Measurements from ENCODE around the gene BNC2. TPM values are rescaled to one million over a fixed set of nuclear protein-coding genes. Genes with fewer than 3 reads are reported as not detected.

BNC2 gene
- total RNA-seq, 1 experiment from 2014 or later = 43.6 TPM

GRCh38 chr9:16624744-16625117 lies 245.7 kb downstream of the BNC2 start:
- H4K5ac ChIP-seq (ENCODE audit: insufficient read length, low read depth, low read length) = no peak overlapping the region
- H3K18ac ChIP-seq (ENCODE audit: insufficient read length, low read depth, low read length) = no peak overlapping the region

More at GRCh38 chr9:16624744-16625117, 245.7 kb downstream of the BNC2 start:
- H2AK5ac ChIP-seq (ENCODE audit: insufficient read length, low read length) = no peak overlapping the region
- H4K91ac ChIP-seq (ENCODE audit: insufficient read length, low read depth, low read length) = no peak overlapping the region
- no peak for DNase-seq
- WGBS (ENCODE audit: extremely low coverage, insufficient read length, low lambda C conversion rate) = no CpG with 5 or more reads among the region's 3 CpGs
- no peaks in the 10 kb centered on the region for H3K23me2 ChIP-seq (ENCODE audit: insufficient read length, low read depth, low read length, poor library complexity, severe bottlenecking)
- no peak overlapping the region for H3K9ac ChIP-seq (ENCODE audit: extremely low read depth, insufficient read length, low read length)
- H3K9me3 ChIP-seq (ENCODE audit: control insufficient read depth, low read depth, low read length) = no peaks in the 10 kb centered on the region
- H3K14ac ChIP-seq (ENCODE audit: insufficient read depth, low read length) = no peak overlapping the region
- H2BK15ac ChIP-seq (ENCODE audit: low read depth, low read length) = no peak overlapping the region
- Mint-ChIP-seq H3K27ac (peak overlapping the region in 1 of 3 experiments; percentile 25; a peak in 1 of 7 replicates), H3K9me3 (no peaks in the 10 kb centered on the region), H3K4me1 (peaks cover 75 to 80% of the 10 kb centered on the region in 2 experiments), H3K4me3 (no peak overlapping the region), H3K27me3 (ENCODE audit: low read depth) (no peaks in the 10 kb centered on the region), H3K36me3 (ENCODE audit: insufficient read depth in 1 of 3, low read depth in 3 of 3) (no peaks in the 10 kb centered on the region)
- TF ChIP-seq CTCF (conservative IDR thresholded peaks at IDR 0.05) = no peak
- no peak overlapping the region for H4K8ac ChIP-seq (replicated peaks; ENCODE audit: insufficient read length, low read depth, low read length)
- H2BK120ac ChIP-seq (ENCODE audit: low read depth, low read length, poor library complexity, severe bottlenecking) = no peak overlapping the region
- no peak overlapping the region for H2BK20ac ChIP-seq (ENCODE audit: low read depth, low read length, poor library complexity, severe bottlenecking)
- no peak overlapping the region for H3K56ac ChIP-seq (ENCODE audit: insufficient read length, low read depth, low read length)
- no peaks in the 10 kb centered on the region for H3K79me2 ChIP-seq (ENCODE audit: insufficient read depth, low read length)
- no peaks in the 10 kb centered on the region for H3K79me1 ChIP-seq (ENCODE audit: insufficient read depth, low read depth, low read length, poor library complexity, severe bottlenecking)
- no peak overlapping the region for H3T11ph ChIP-seq (ENCODE audit: low read length)
- H2BK12ac ChIP-seq (ENCODE audit: insufficient read length, low read depth, low read length) = no peak overlapping the region
- peaks cover 11% of the 10 kb centered on the region for H3K4me1 ChIP-seq (ENCODE audit: insufficient read depth, low read length)
- H2AFZ ChIP-seq (ENCODE audit: low read length) = no peak overlapping the region
- H3K27me3 ChIP-seq (ENCODE audit: insufficient read depth, low read length) = no peaks in the 10 kb centered on the region
- H3K27ac ChIP-seq (ENCODE audit: insufficient read length, low read depth, low read length) = no peak overlapping the region
- H3K23ac ChIP-seq (ENCODE audit: insufficient read length, low read depth, low read length) = no peak overlapping the region
- no peak overlapping the region for H3K4me2 ChIP-seq (ENCODE audit: insufficient read depth, insufficient read length, low read length)
- no peak overlapping the region for H3K4ac ChIP-seq (ENCODE audit: low read depth, low read length)
- no peaks in the 10 kb centered on the region for H4K20me1 ChIP-seq (ENCODE audit: control insufficient read depth, insufficient read depth, insufficient read length)
- no peak overlapping the region for H2BK5ac ChIP-seq (ENCODE audit: insufficient read length, low read length)

All from H9 (cell line).